Measurements from ENCODE around the gene BABAM2. TPM values are rescaled to one million over a fixed set of nuclear protein-coding genes. Genes with fewer than 3 reads are reported as not detected.

The BABAM2 gene
- total and polyA plus RNA-seq, 7 donors = 34.2 to 74.5 (median 52.3) TPM

- intact Hi-C loops (cut with DNase I) = loop anchor here in 1 of 2 donors (5.0 kb wide), 1 partner anchor 47 kb away; no protein-coding TSS in a partner anchor
- Histone ChIP-seq H3K4me3 (no peak overlapping the region), H3K27me3 (ENCODE audit: insufficient read depth in 3 of 3, low read length in 2 of 3) (no peaks in the 10 kb centered on the region), H3K27ac (no peak overlapping the region), H3K36me3 (ENCODE audit: insufficient read depth in 1 of 2, low read depth in 1 of 2) (no peaks in the 10 kb centered on the region), H3K4me1 (peaks cover 51% of the 10 kb centered on the region), H3K9me3 (no peaks in the 10 kb centered on the region)
- 35 to 43% (median 37%) methylated on average over 2 of the region's 2 CpGs for WGBS, 3 donors
- no peak for DNase-seq
- ATAC-seq = no peak
- TF ChIP-seq, protein P1, sequence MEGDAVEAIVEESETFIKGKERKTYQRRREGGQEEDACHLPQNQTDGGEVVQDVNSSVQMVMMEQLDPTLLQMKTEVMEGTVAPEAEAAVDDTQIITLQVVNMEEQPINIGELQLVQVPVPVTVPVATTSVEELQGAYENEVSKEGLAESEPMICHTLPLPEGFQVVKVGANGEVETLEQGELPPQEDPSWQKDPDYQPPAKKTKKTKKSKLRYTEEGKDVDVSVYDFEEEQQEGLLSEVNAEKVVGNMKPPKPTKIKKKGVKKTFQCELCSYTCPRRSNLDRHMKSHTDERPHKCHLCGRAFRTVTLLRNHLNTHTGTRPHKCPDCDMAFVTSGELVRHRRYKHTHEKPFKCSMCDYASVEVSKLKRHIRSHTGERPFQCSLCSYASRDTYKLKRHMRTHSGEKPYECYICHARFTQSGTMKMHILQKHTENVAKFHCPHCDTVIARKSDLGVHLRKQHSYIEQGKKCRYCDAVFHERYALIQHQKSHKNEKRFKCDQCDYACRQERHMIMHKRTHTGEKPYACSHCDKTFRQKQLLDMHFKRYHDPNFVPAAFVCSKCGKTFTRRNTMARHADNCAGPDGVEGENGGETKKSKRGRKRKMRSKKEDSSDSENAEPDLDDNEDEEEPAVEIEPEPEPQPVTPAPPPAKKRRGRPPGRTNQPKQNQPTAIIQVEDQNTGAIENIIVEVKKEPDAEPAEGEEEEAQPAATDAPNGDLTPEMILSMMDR (IDR thresholded peaks at IDR 0.05) = no peak
Measured at GRCh38 chr2:27909901-27910300, 19.4 kb downstream of the BABAM2 start.

- WGBS, 3 donors = 88 to 99% (median 94%) methylated on average over 2 of the region's 2 CpGs
- intact Hi-C loops (cut with DNase I) = loop anchor here in 1 of 2 donors (5.0 kb wide), 1 partner anchor 46 kb away; no protein-coding TSS in a partner anchor
- Histone ChIP-seq H3K4me3 (no peak overlapping the region), H3K27ac (peak overlapping the region; percentile 84), H3K27me3 (ENCODE audit: insufficient read depth in 3 of 3, low read length in 2 of 3) (no peaks in the 10 kb centered on the region), H3K36me3 (ENCODE audit: insufficient read depth in 1 of 2, low read depth in 1 of 2) (no peaks in the 10 kb centered on the region), H3K4me1 (peaks cover 56% of the 10 kb centered on the region), H3K9me3 (no peaks in the 10 kb centered on the region)
- TF ChIP-seq, protein P1 (IDR thresholded peaks at IDR 0.05) = no peak
- ATAC-seq (no peak), DNase-seq (no peak)
Measured at GRCh38 chr2:27911458-27912210, 21.1 kb downstream of the BABAM2 start.

- no peaks in the 10 kb centered on the region for H3K27me3 ChIP-seq (ENCODE audit: insufficient read depth in 3 of 3, low read length in 2 of 3)
- WGBS, 3 donors = 40 to 67% (median 42%) methylated on average over 2 of the region's 2 CpGs
- H3K4me3 ChIP-seq = no peak overlapping the region
- DNase-seq = no peak
- TF ChIP-seq, protein P1 (IDR thresholded peaks at IDR 0.05) = no peak
- peak; percentile 59 to 73 (median 70) for ATAC-seq
- no peaks in the 10 kb centered on the region for H3K36me3 ChIP-seq (ENCODE audit: insufficient read depth in 1 of 2, low read depth in 1 of 2)
- intact Hi-C loops (cut with DNase I) = loop anchor here in 1 of 2 donors (5.0 kb wide), 1 partner anchor 45 kb away; no protein-coding TSS in a partner anchor
- peaks cover 48% of the 10 kb centered on the region for H3K4me1 ChIP-seq
- H3K27ac ChIP-seq = peak overlapping the region; percentile 84
- no peaks in the 10 kb centered on the region for H3K9me3 ChIP-seq
Measured at GRCh38 chr2:27912512-27912911, 22.0 kb downstream of the BABAM2 start.

GRCh38 chr2:27914041-27914804 is 23.7 kb downstream of the BABAM2 start:
- Histone ChIP-seq H3K4me3 (no peak overlapping the region), H3K27ac (peak overlapping the region; percentile 84), H3K27me3 (ENCODE audit: insufficient read depth in 3 of 3, low read length in 2 of 3) (no peaks in the 10 kb centered on the region), H3K4me1 (peaks cover 48% of the 10 kb centered on the region), H3K9me3 (no peaks in the 10 kb centered on the region), H3K36me3 (ENCODE audit: insufficient read depth in 1 of 2, low read depth in 1 of 2) (no peaks in the 10 kb centered on the region)
- intact Hi-C loops (cut with DNase I) = loop anchor here in 1 of 2 donors (5.0 kb wide), 1 partner anchor 43 kb away; no protein-coding TSS in a partner anchor
- TF ChIP-seq, protein P1 (IDR thresholded peaks at IDR 0.05) = no peak
- no peak for DNase-seq
- WGBS, 3 donors = 68 to 91% (median 75%) methylated on average over 2 of the region's 2 CpGs
- peak in 3 of 4 donors; percentile 23 to 34 (median 31) for ATAC-seq
